NCI-H2227 treated with DMSO at 0.1 percent for 48 hours (cell line): ENCODE measurements around the gene GPR153.

ENCODE experiments used
- DNase-seq: peaks from one replicate; lab custom pipeline; 2025; lab: John Stamatoyannopoulos, UW

Gene GPR153

DNA sequence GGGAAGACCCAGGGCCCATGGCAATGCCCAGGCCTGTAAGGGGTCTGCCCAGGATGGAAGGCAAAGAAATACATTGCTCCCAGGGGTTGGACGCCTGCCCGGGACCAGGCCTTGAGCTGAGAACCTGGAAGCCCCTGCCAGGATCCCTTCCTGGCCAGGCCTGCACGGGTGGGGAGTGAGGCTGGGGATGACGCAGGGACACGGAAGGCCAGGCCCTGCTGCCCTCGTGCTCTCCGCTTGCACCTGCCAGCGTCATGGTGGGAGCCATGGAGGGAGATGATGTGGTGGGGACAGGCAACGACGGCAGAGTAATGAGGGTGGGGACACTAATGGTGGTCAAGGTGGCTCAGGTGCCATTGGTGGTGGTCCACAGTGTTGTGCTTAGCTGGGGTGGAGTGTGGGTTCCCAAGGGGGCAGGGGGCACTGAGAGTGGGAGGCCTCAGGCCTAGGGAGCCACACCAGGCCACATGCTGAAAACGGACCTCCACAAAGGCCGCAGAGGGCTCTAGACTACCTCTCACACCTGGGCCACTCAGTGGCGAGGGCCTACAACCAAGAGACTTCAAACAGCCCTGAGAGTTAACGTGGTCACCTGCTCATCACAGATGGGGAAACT is 12.6 kb downstream of the GPR153 start:
- no peak for DNase-seq

DNA sequence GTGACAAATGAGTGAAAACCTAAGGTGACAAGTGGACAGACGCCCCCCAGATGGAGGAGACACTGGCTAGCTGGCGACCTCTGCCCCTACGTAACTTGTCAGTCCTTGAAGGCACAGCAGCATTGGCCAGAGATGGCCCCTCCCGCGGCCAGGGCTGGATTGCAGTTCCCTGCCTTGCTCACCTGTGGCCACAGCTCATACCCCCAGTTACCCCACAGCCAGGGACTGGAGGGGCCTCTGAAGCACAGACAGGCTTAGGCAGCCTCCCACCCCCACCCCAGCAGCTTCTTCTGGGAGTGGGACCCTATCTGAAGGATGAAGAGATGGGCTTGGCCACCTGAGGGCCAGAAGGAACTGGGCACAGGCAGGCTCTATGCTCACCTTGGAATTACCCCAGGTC is 13.2 kb downstream of the GPR153 start:
- no peak for DNase-seq

DNA sequence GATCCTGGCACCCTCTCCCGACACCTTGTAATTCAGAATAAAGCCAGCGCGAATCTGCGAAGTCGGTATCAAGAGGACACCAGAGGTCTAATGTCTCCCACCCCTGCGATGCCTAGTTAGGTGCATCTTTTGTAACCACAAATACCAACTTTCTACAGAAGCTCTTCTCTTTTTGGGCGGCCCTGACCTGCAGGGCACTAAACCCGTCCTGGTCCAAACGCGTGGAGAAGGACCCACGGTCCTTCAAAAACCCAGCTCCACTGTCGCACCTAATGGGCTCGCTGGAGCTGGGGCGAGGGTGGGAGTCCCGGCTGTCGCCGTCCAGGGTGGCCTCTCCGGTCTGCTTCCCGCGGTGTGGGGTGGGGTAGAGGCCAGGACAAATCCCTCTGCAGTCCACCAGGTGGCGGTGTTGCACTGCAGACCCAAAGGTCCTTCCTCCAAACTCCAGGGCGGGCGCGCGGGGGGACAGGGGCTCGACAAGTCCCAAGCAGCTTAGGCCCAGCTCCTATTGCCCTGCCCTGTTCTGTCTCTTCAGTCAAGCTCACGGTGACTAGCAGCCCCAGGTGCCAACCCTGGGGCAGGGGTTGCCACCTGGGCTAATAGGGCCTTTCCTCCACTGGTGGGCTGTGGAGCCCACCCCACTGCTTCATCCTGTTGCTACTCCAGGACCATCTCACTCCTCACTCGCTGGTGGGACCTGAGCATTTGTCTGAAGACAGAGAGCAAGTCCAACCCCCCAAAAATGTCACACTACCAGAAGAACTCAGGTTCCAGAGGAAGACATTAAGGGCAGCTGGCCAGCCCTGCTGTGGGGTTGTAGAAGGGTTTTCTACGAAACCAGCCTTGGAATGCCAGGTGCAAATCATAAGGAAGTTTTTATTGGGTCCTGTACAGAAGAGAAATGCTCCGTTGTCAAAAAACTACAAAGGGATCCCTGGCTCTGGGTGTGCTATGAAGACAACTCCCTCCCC is 14.1 kb downstream of the GPR153 start:
- DNase-seq: peak; percentile 88

DNA sequence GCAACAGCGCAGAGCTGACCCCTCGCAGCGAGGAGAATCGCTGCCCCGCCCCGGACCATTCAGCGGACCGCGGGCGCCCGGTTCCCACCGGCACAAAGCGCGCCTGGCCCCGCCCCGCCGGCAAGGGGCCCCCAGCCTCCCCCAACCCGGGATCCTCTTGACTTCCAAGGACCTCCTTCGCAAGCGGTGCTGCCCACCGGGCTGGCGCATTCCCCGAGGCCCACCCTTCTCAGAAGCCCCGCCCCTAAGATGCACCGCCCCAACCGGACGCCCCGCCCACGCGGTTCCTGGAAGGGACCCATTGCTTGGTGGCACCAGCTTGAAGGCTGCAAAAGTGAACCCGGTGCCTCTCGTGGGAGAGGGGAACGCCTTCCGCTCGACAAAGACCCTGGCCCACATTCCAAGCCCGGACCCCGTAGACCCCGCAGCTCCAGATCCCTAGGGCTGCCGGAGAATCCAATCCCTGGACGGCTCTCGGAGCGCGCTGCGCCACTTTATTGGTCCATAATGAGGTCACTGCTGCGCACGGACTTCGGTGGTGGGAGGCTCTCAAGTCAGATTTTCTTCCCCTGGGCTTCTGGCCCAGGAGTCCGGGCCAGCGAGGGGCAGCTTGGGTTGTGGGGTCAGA is 14.9 kb downstream of the GPR153 start:
- peak; percentile 93 for DNase-seq

GRCh38 chr1:6245086-6245868 is 15.6 kb downstream of the GPR153 start:
- DNase-seq: peak; percentile 92

- no peak for DNase-seq
Measured at GRCh38 chr1:6244401-6245049, 16.4 kb downstream of the GPR153 start.

DNA sequence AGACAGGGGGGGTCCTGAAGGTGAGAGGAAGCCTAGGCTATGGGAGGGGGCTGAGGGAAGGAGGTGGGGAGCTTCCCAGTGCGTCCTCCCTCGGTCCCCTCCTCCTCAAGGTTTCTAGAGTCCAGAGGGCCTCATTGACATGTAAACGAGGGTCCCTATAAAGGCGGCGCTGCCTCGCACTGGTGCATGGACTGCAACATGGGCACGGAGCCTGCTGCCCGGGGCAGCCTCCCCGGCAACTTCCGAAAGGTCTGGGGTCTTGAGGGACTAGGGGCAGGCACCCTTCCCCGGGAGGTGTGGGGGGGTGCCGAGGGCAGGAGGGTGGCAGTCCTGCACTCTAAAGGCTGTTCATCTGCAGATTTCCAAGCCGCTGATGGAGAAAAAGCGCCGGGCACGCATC is 16.9 kb downstream of the GPR153 start, which contains the start of gene HES3:
Gene HES3, plus strand, starts transcription at position 187 of the 400 bp plus-strand sequence. Its CDS starts 187 bp downstream, at position 374.
- no peak for DNase-seq

DNA sequence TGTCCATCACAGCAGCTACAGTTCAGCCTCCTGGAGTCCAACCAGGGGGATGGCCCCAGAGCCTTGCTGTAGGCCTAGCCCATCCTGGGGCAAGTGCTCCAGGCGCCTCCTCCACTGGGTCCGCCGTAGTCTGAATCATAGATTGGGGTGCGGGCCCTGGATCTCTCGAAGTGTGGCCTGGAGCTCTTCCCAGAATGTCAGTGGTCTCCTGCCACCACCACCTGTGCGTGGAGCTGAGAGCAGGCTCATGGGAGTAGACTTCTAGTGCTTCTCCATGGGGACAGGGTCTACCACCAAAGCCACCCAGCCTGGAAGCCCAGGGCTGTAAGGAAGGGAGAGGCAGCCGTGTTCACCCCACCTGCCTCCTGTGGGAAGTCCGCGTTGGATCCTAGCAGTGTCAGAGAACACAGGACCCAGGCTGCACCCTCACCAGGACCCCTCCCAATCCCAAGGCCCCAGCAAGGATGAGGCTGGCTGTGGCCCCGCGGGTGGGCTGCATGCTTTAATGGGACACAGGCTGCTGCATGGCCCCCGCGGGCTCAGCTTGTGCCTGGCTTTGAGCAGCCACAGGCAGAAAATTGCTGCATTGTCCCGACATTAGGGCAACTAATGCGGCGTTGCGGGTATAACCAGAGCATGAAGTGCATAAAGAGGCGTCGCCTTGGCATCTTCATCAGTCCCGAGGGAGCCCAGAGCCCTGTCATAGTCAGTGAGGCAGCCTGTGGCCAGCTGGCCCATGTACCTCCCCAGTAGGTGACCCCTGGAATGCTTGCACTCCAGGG is 17.7 kb downstream of the GPR153 start:
- no peak for DNase-seq

DNA sequence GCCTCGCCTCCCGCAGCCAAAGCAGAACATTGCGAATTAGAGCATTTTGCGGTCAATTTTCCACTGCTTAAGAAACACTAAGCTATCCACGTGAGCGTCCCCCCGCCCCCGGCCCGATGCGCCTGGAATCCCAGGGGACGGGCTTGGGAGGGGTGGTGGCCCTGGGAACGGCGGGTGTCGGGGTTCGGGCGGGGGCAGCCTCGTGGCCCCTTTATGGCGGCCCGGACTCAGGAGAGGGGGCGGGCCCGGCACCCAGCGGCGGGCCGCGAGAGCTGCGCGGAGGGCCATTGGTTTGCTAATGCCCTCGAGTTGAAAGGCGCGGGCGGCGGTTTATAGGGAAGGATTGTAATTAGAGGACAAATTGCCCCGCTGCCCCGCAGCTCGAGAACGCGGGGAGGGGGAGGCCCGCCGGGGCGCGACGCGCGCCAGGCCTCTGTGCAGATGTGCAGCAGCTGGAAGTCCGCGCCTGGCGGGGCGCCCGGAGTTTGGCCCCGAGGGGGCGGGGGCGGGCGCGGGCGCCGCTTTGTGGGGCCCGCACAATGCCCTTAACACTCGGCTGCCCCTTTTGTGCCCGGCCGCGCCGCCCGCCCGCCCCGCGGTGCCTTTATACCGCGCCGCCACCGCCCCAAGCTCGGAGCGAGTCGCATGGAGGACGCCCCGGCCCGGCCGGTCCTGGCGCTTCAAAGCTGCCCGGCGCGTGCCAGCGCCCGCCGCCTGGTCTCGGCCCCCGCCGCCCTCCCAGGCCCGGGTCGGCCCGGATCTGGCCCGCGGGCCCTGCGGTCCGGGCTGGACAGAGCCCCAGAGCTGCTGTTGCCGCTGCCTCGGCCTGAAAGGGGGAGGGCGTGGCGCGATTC is 18.8 kb downstream of the GPR153 start:
- DNase-seq: peak; percentile 26

- DNase-seq: no peak
Measured at GRCh38 chr1:6241107-6241886, 19.6 kb downstream of the GPR153 start.

GRCh38 chr1:6239950-6240768 is 20.7 kb downstream of the GPR153 start:
- peak; percentile 49 for DNase-seq

GRCh38 chr1:6239213-6239752 is 21.6 kb downstream of the GPR153 start:
- no peak for DNase-seq

DNA sequence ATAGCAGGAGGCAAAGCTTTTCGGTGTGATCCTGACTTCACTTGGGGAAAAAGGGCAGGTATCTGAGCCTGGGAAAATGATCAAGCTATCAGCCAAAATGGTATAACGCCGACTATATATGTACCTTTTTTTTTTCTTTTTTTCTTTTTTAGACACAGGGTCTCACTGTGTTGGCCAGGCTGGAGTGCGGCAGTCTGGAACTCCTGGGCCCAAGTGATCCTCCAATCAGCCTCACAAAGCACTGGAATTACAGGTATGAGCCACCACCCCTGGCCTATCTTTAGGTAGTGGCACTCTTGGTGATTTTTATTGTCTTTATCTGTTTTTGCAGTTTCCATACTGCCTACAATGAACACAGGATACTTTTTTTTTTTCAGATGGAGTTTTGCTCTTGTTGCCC is 23.8 kb downstream of the GPR153 start:
- DNase-seq: no peak

DNA sequence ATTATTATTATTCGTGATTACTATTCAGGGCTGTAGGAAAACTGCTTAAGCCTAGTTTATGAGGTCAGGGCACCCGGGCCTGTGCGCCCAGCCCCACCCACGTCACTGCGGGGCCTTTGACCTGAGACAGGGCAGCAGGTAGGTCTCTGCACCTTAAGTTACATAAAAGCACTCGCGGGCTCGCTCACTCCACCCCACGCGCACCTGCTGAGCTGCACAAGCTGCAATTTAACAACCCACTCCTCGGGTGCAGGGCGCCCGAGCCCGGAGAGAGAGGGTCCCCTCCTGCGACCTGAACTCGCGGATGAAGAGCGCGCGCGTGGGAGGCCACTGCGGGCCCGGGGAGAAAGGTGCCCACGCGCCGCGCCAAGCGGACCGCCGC is 25.6 kb downstream of the GPR153 start:
- no peak for DNase-seq

DNA sequence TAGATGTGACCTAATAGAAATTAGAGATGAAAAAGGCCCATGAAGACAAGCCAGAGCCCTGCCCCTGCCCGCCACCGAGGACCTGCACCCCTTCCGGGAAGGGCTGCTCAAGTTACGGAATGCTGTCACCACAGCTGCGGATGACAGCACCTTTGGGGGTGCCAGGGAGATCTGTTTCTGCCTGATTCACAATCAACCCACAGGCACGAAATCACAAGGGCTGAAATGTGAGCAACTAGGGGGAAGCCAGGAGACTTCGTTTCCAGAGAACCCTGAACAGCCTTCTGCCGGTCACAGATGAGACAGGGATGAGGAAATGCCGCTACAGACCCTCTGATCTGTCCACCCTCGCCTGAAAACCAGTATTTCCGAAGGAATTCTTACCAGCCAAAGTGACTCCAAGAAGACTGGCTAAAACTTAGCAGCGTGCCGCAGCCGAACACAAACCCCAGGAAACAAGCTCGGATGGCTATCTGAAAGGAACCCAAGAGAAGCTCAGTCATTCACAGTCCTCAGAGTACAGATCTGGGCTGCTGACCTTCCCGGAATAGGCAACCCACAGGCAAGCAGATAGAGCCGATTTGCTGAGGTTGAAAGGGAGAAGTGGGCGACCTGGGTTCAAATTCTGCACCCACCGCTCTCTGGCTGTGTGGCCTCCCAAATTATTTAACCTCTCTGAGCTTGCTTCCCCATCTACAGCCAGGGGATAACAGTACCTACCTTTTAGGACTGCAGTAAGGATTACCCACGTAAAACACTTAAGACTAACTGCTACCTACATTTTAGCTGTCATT is 26.2 kb downstream of the GPR153 start:
- DNase-seq: no peak

GRCh38 chr1:6233376-6233775 is 27.5 kb downstream of the GPR153 start:
- no peak for DNase-seq

- no peak for DNase-seq
Measured at GRCh38 chr1:6225651-6226050, 35.2 kb downstream of the GPR153 start.
